ENCODE data around the gene PHLPP2.

PHLPP2 gene

DNA sequence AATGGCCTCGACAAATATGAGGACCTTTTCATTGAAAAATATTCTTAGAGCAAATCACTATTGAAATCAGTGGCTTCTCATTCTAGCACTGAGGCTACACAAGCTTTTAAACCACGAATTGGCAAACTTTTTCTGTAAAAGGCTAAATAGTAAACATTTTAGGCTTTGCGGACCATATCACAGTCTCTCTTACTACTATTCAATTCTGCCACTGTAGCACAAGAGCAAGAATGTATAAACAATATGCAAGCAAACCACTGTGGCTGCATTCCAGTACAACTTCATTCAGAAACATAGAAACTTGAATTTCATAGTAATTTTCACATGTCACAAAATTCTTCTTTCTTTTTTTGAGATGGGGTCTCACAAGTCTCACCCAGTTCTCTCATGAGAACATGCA is 49.1 kb downstream of the PHLPP2 start:
- TF ChIP-seq, protein P1, sequence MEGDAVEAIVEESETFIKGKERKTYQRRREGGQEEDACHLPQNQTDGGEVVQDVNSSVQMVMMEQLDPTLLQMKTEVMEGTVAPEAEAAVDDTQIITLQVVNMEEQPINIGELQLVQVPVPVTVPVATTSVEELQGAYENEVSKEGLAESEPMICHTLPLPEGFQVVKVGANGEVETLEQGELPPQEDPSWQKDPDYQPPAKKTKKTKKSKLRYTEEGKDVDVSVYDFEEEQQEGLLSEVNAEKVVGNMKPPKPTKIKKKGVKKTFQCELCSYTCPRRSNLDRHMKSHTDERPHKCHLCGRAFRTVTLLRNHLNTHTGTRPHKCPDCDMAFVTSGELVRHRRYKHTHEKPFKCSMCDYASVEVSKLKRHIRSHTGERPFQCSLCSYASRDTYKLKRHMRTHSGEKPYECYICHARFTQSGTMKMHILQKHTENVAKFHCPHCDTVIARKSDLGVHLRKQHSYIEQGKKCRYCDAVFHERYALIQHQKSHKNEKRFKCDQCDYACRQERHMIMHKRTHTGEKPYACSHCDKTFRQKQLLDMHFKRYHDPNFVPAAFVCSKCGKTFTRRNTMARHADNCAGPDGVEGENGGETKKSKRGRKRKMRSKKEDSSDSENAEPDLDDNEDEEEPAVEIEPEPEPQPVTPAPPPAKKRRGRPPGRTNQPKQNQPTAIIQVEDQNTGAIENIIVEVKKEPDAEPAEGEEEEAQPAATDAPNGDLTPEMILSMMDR (conservative IDR thresholded peaks at IDR 0.05), result no peak

DNA sequence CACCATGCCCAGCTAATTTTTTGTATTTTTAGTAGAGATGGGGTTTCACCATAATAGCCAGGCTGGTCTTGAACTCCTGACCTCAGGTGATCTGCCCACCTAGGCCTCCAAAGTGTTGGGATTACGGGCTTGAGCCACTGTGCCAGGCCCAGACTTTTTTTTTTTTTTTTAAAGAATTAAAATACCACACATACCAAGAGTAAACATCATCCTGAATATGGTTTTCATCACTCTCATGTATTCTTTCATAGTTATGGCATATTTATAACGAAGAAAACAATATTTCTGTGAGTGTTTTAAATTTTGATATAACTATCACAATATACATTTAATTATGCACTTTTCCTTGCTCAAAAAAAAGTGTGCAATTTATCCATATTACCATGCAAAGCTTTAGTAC is 50.3 kb downstream of the PHLPP2 start:
- peak overlapping the region; percentile 13; the same call in 1 of the 2 replicates for H3K27ac ChIP-seq
- TF ChIP-seq, protein P1 (conservative IDR thresholded peaks at IDR 0.05), result no peak

More for the DNA sequence above, 49.1 kb downstream of the PHLPP2 start:
- H3K27ac ChIP-seq, result no peak overlapping the region

DNA sequence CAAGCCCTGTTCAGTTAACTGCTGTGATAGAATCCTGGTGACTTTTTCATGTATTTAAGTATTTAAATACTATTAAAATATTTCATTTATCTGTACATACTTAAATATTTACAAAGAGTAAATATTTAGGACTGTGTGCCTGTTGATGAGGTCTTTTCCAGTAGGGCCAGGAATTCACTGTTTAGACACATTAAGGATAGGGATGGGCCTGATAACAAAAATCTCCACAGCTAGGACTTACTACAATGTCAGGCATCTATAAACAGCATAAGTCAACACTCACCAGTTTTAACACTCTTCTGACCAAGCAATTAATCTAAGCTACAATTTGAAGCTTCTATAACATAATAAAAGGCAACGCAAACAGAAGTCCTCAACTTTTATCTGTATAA is 50.9 kb downstream of the PHLPP2 start:
- TF ChIP-seq, protein P1 (conservative IDR thresholded peaks at IDR 0.05), result no peak
- H3K27ac ChIP-seq, result peak overlapping the region; percentile 13; the same call in 1 of the 2 replicates

DNA sequence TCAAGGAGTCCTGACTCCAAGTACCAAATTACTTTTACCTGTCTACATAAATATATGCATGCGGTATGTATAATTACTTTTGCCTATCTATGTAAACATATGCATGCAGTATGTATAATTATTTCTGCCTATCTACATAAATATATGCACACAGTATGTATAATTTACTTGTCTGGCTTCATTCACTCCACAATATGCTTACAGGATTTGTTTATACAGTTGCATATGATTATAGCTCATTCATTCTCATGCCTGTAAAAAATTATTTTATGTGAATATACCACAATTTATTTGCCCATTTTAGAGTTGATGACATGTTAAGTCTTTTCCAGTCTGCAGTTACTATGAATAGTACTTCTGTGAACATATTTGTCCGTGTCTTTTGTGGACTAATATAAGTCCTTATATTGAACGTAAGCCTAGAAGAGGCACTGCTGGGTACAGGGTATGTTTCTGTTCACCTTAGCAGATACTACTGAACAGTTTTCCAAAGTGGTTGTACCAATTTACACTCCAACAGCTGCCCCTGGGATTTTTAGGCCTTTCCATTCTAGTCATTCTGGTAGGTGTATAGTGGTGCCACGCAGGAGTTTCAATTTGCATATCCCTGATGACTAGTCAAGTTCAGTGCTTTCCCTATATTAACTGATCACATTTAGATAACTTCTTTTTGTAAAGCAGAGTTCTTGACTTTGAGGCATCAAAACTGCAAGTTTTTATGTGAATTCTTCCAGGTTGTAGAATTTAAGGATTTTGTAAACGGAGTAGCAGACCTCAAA is 51.5 kb downstream of the PHLPP2 start:
- TF ChIP-seq, protein P1 (conservative IDR thresholded peaks at IDR 0.05), result no peak

DNA sequence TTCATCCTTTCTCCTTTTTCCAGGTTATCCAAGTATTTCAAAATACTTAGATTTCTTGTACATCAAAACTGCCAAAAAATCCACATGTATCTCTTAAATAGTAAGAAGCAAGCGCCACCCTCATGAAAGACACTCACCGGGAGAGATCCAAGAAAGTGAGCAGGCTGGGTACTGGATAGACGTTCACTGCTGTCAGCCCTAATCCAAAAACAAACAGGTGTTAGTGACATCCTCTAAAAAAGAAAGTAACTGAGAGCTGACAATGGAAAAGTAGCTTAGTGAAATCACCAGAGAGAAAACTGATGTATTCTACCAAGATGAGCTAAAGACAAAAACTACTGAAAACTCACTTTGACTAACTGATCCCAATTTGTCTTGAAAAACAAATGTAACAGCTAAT is 52.4 kb downstream of the PHLPP2 start:
- TF ChIP-seq, protein P1 (conservative IDR thresholded peaks at IDR 0.05), result no peak
- no peak overlapping the region for H3K27ac ChIP-seq

More for the DNA sequence above, 51.5 kb downstream of the PHLPP2 start:
- no peak overlapping the region for H3K27ac ChIP-seq

DNA sequence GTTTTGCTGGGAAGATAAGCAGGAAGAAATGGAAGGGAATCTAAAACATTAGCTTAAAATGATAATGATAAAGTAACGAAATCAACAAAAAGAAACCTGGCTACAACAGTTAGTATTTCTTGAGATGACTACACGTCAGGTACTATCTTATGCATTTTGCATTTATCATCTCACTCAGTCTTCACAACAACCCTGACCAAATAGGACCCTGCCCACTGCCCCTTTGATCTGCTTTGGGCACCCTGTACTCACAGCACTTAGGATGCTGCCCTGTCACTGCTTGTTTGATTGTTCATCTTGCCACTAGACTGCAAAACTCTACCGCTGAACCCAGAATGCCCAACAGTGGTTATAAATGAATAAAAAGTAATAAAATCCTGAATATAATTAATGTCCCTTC is 53.3 kb downstream of the PHLPP2 start:
- no peak overlapping the region for H3K27ac ChIP-seq
- TF ChIP-seq, protein P1 (conservative IDR thresholded peaks at IDR 0.05), result no peak

DNA sequence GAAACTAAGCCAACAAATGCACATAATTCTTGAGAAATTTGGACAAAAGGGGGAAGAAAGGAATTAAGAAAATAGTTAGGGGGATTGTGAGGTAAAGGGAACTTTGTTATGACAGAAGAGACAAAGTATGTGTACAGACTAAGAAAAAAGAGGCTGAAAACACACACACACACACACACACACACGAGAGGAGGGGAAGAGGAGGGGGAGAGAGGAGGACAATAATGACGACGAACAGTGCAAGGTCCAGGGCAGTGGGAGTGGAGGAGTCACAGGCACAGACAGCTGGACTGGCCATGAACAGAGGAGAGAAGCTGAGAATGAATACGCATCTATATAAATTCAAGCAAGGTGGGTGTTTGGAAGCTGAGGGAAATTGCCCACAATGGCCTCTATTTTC is 54.0 kb downstream of the PHLPP2 start:
- no peak overlapping the region for H3K27ac ChIP-seq
- TF ChIP-seq, protein P1 (conservative IDR thresholded peaks at IDR 0.05), result no peak
